ENCODE measurements around the gene PRDX3. TPM values are rescaled to one million over a fixed set of nuclear protein-coding genes. Genes with fewer than 3 reads are reported as not detected.

Gene PRDX3
- total and polyA plus RNA-seq, 3 donors from 2014 or later, result 71.7 to 118 (median 101) TPM

- WGBS, 2 donors, result 76 to 80% methylated on average over 8 of the region's 8 CpGs
These were observed 11.6 kb downstream of the PRDX3 start for GRCh38 chr10:119167041-119167440.

GRCh38 chr10:119166564-119166963 lies 12.0 kb downstream of the PRDX3 start:
- no peaks in the 10 kb centered on the region for H3K9me3 ChIP-seq
- no peaks in the 10 kb centered on the region for H3K36me3 ChIP-seq (ENCODE audit: low read depth, missing control alignments)
- DNase-seq, result no peak
- no peaks in the 10 kb centered on the region for H3K27me3 ChIP-seq
- peaks cover 15% of the 10 kb centered on the region for H3K4me1 ChIP-seq
- intact Hi-C loops (cut with DNase I; ENCODE audit: low total_unique reads), result no loop called here
- no peak overlapping the region for H3K4me3 ChIP-seq
- peak overlapping the region in 1 of 2 donors; percentile 91 for H3K27ac ChIP-seq
- 67 to 69% methylated on average over 8 of the region's 8 CpGs for whole genome bisulfite sequencing, 2 donors
- no peak for TF ChIP-seq POLR2A (IDR thresholded peaks at IDR 0.05)
- TF ChIP-seq, protein P1, sequence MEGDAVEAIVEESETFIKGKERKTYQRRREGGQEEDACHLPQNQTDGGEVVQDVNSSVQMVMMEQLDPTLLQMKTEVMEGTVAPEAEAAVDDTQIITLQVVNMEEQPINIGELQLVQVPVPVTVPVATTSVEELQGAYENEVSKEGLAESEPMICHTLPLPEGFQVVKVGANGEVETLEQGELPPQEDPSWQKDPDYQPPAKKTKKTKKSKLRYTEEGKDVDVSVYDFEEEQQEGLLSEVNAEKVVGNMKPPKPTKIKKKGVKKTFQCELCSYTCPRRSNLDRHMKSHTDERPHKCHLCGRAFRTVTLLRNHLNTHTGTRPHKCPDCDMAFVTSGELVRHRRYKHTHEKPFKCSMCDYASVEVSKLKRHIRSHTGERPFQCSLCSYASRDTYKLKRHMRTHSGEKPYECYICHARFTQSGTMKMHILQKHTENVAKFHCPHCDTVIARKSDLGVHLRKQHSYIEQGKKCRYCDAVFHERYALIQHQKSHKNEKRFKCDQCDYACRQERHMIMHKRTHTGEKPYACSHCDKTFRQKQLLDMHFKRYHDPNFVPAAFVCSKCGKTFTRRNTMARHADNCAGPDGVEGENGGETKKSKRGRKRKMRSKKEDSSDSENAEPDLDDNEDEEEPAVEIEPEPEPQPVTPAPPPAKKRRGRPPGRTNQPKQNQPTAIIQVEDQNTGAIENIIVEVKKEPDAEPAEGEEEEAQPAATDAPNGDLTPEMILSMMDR (IDR thresholded peaks at IDR 0.05), result no peak

More at GRCh38 chr10:119167041-119167440, 11.6 kb downstream of the PRDX3 start:
- H3K4me1 ChIP-seq, result peaks cover 15% of the 10 kb centered on the region
- no peak for DNase-seq
- H3K9me3 ChIP-seq, result no peaks in the 10 kb centered on the region
- TF ChIP-seq POLR2A (IDR thresholded peaks at IDR 0.05), result no peak
- TF ChIP-seq, protein P1 (IDR thresholded peaks at IDR 0.05), result no peak
- no peaks in the 10 kb centered on the region for H3K36me3 ChIP-seq (ENCODE audit: low read depth, missing control alignments)
- no peaks in the 10 kb centered on the region for H3K27me3 ChIP-seq
- no peak overlapping the region for H3K27ac ChIP-seq
- intact Hi-C loops (cut with DNase I; ENCODE audit: low total_unique reads), result no loop called here
- H3K4me3 ChIP-seq, result no peak overlapping the region

- intact Hi-C loops (cut with DNase I; ENCODE audit: low total_unique reads), result no loop called here
These were observed 12.5 kb downstream of the PRDX3 start for GRCh38 chr10:119166118-119166500.

DNA sequence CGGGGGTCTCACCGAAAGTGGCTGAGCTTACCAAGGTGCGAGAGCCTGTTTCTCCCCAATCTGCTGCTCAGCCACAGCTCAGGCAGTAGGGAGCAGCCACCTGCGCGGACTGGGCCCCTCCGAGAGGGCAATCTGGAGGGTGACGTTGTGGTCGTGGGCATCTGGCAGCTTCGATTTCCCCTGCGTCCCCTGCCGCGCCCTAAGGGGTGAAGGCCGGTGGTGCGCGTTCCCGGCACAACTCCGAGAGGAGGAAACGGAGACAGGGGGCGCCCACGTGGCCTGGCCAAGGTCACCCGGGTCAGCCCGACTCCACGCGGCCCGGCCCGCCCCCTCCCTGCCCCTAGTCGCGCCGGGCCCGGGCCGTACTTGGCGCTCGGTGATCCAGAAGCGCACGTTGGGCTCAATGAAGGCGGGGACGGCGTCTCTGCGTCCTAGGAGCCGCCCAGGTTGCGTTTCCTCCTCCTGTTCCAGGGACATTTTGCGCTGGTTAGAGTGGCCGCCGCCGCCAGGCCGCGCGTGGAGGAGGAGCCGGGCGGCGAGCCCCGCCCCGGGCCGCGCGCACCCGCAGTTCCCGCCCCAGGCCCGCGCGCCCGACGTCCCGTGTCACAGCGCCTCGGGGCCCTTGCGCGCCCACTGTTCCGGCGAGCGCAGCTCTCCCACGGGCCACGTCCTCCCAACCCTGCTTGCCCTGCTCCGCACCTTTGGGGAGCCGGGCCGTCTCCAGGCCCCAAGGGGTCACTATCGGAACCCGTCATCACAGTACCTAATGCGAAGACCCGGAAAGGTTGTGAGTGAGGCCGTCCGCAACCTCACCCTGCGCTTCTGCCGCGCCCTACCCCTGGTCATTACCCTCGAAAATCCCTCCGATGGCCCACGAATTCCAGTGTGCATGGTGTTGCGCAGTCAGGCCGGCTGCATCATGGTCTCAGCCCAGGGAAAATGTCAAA lies 13.2 kb downstream of the PRDX3 start, which contains the start of gene SFXN4:
SFXN4 (minus strand) TSS at position 544 of the 947 bp plus-strand sequence; CDS start at position 477, 67 bp downstream.
- TF ChIP-seq, protein P1 (IDR thresholded peaks at IDR 0.05), result peak in 1 of 3 experiments; percentile 10
- TF ChIP-seq POLR2A (IDR thresholded peaks at IDR 0.05), result no peak
- DNase-seq, result peak; percentile 77
- 0 to 1% methylated on average over 25 to 58 of the region's 90 CpGs for WGBS, 2 donors

More at GRCh38 chr10:119166118-119166500, 12.5 kb downstream of the PRDX3 start:
- H3K4me1 ChIP-seq, result peaks cover 15% of the 10 kb centered on the region
- H3K27ac ChIP-seq, result peak overlapping the region; percentile 64 to 91
- no peaks in the 10 kb centered on the region for H3K9me3 ChIP-seq
- peak overlapping the region; percentile 79 to 83 for H3K4me3 ChIP-seq
- no peaks in the 10 kb centered on the region for H3K27me3 ChIP-seq
- TF ChIP-seq POLR2A (IDR thresholded peaks at IDR 0.05), result no peak
- TF ChIP-seq, protein P1 (IDR thresholded peaks at IDR 0.05), result no peak
- 44 to 56% methylated on average over 7 of the region's 7 CpGs for WGBS, 2 donors
- H3K36me3 ChIP-seq (ENCODE audit: low read depth, missing control alignments), result no peaks in the 10 kb centered on the region
- DNase-seq, result no peak

More for the DNA sequence above, 13.2 kb downstream of the PRDX3 start, which contains the start of gene SFXN4:
- H3K9me3 ChIP-seq, result no peaks in the 10 kb centered on the region
- peak within 1 kb of the TSS; percentile 64 to 91 for H3K27ac ChIP-seq
- H3K27me3 ChIP-seq, result no peaks in the 10 kb centered on the region
- intact Hi-C loops (cut with DNase I; ENCODE audit: low total_unique reads), result no loop called here
- H3K36me3 ChIP-seq (ENCODE audit: low read depth, missing control alignments), result no peaks in the 10 kb centered on the region
- H3K4me1 ChIP-seq, result peaks cover 15% of the 10 kb centered on the region
- peak within 1 kb of the TSS; percentile 79 to 83 for H3K4me3 ChIP-seq

Measured in testis (tissue), 3 donors.